T-cell (primary cell): ENCODE results near the gene ELL. TPM values are rescaled to one million over a fixed set of nuclear protein-coding genes. Genes with fewer than 3 reads are reported as not detected.

Experiments used
- ATAC-seq, 4 experiments: fragments of 200-7000 bp in 3 of 4; fragments of 150-1000 bp in 1 of 4; cut with Tn5 transposase; replicated peaks in 1 of 4; 1 replicate in 3 of 4; 2 replicates in 1 of 4; pipeline ENCODE4 v1.10.0; 2021; ENCODE audit warnings: moderate library complexity in 3 of 4, mild to moderate bottlenecking in 2 of 4, moderate number of reproducible peaks in 1 of 4
- CTCF ChIA-PET, 2 donors: fragments of 300-600 bp; sonication (Branson Sonifier 250); formaldehyde crosslinking; loops; one replicate each; lab custom pipeline; 2022; ENCODE audit warnings: antibody characterized with exemption in 2 of 2; lab: Charles Lee
- POLR2A ChIA-PET, 2 donors: fragments of 300-600 bp; sonication (Branson Sonifier 250); formaldehyde crosslinking; loops; one replicate each; lab custom pipeline; 2022; ENCODE audit warnings: antibody characterized with exemption in 2 of 2; lab: Charles Lee
- DNase-seq, 35 experiments: peaks; one replicate each; pipeline versions ENCODE4 v3.0.0 to v3.0.0-alpha.2; 2013 to 2023
- H3K27ac ChIP-seq: one replicate; pipeline ENCODE4 v1.5.1; 2013; ENCODE audit warnings: low read length
- H3K27me3 ChIP-seq, 2 experiments: replicated peaks in 1 of 2; 1 replicate in 1 of 2; 2 replicates in 1 of 2; pipeline versions ENCODE4 v1.6.1 to v1.7.0; 2013; ENCODE audit warnings: low read length in 1 of 2, mixed read lengths in 1 of 2; ENCODE audit not compliant: control insufficient read depth in 2 of 2, insufficient read depth in 2 of 2; ENCODE audit errors: extremely low read depth in 1 of 2
- H3K36me3 ChIP-seq, 2 donors: 1 replicate in 1 of 2; 2 replicates in 1 of 2; pipeline versions ENCODE4 v1.6.1 to v1.7.0; 2013; ENCODE audit warnings: low read length in 1 of 2; ENCODE audit not compliant: control insufficient read depth in 2 of 2, insufficient read depth in 1 of 2; ENCODE audit errors: extremely low read depth in 1 of 2
- H3K4me1 ChIP-seq, 2 experiments: 1 replicate in 1 of 2; 2 replicates in 1 of 2; pipeline versions ENCODE4 v1.6.1 to v1.7.0; 2013; ENCODE audit warnings: low read length in 2 of 2, mixed read lengths in 1 of 2; ENCODE audit not compliant: insufficient read depth in 2 of 2, control insufficient read depth in 1 of 2; ENCODE audit errors: extremely low read depth in 1 of 2
- H3K4me3 ChIP-seq, 2 donors: 1 replicate in 1 of 2; 2 replicates in 1 of 2; pipeline versions ENCODE4 v1.5.1 to v1.7.0; 2013; ENCODE audit warnings: mild to moderate bottlenecking in 2 of 2, low read length in 1 of 2, moderate library complexity in 1 of 2; ENCODE audit not compliant: control insufficient read depth in 1 of 2; ENCODE audit errors: extremely low read depth in 1 of 2
- H3K9me3 ChIP-seq: 2 replicates; pipeline ENCODE4 v1.7.0; 2013
- H3K27ac Mint-ChIP-seq, 2 donors: one replicate each; pipeline ENCODE4 v1.8.0; 2020 to 2021; ENCODE audit warnings: mild to moderate bottlenecking in 2 of 2, mixed read lengths in 2 of 2
- H3K27me3 Mint-ChIP-seq, 2 donors: one replicate each; pipeline ENCODE4 v1.8.0; 2021 to 2022; ENCODE audit warnings: mixed read lengths in 2 of 2
- H3K36me3 Mint-ChIP-seq: one replicate; pipeline ENCODE4 v1.8.0; 2021; ENCODE audit warnings: mixed read lengths
- H3K4me1 Mint-ChIP-seq, 3 donors: one replicate each; pipeline ENCODE4 v1.8.0; 2020 to 2022; ENCODE audit warnings: mixed read lengths in 3 of 3, mild to moderate bottlenecking in 1 of 3
- H3K4me3 Mint-ChIP-seq, 3 donors: one replicate each; pipeline ENCODE4 v1.8.0; 2020 to 2022; ENCODE audit warnings: mild to moderate bottlenecking in 3 of 3, mixed read lengths in 3 of 3, moderate library complexity in 3 of 3
- H3K9me3 Mint-ChIP-seq, 3 donors: one replicate each; pipeline ENCODE4 v1.8.0; 2020 to 2022; ENCODE audit warnings: mixed read lengths in 3 of 3
- WGBS: methylation state at CpG from one replicate; pipeline ENCODE4 v1.1.5; 2013; ENCODE audit warnings: missing lambda C conversion rate; ENCODE audit not compliant: insufficient coverage; 5-methylcytosine and 5-hydroxymethylcytosine counted together
- total RNA-seq, 35 experiments: library from RNA in 6 of 35; stranded (reverse) in 6 of 35; fragments of 120-200 nt in 1 of 35; gene quantifications; one replicate each; pipeline versions ENCODE4 v1.2.1 to v1.2.4 and lab custom pipeline; 2013 to 2026

The ELL gene
- total RNA-seq, 5 donors from 2014 or later (not counting 1 experiment from before 2014, with no cell fraction given), result 27.2 to 46.4 (median 33.4) TPM

GRCh38 chr19:18502246-18502637 lies 19.6 kb downstream of the ELL start:
- WGBS, result 67% methylated on average over 4 of the region's 7 CpGs
- H3K27me3 ChIP-seq, result no peaks in the 10 kb centered on the region
- Mint-ChIP-seq H3K27ac (peak overlapping the region; percentile 85 to 88), H3K36me3 (no peaks in the 10 kb centered on the region), H3K4me3 (peak overlapping the region in 1 of 3 donors; percentile 34), H3K27me3 (no peaks in the 10 kb centered on the region), H3K4me1 (peaks cover 77 to 96% (median 96%) of the 10 kb centered on the region in 3 donors), H3K9me3 (no peaks in the 10 kb centered on the region)
- no peak for DNase-seq
- H3K27ac ChIP-seq, result peak overlapping the region; percentile 63
- H3K4me3 ChIP-seq, result no peak overlapping the region
- CTCF ChIA-PET, result interaction anchor here in 1 of 2 donors (0.6 kb wide), 1 partner anchor 20 kb away, joined by 3 read pairs; no protein-coding TSS in a partner anchor
- H3K36me3 ChIP-seq, result no peaks in the 10 kb centered on the region
- H3K9me3 ChIP-seq, result no peaks in the 10 kb centered on the region
- POLR2A ChIA-PET, result no interaction called here
- H3K4me1 ChIP-seq, result peaks cover 11 to 99% of the 10 kb centered on the region in 2 experiments
- ATAC-seq, result no peak

DNA sequence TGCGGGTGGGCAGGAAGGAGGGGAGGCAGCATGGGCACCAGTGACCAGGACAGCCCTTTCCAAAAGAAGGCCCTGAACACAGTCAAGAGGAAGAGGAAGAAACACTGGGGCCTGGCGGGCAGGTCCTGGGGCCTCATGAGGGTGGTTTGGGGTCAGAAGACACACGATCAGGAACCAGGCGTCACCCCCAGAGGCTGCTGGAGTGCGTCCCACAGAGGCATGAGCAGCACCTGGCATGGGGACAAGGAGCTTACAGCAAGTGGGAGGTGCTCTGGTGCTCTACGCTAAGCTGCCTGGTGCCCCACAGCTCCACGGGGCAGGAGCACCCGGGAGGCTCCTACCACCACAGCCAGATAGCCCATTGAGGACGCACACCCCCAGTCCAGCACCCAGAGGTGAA lies 20.0 kb downstream of the ELL start:
- Histone ChIP-seq H3K4me1 (peaks cover 8 to 99% of the 10 kb centered on the region in 2 experiments), H3K27me3 (no peaks in the 10 kb centered on the region), H3K36me3 (no peaks in the 10 kb centered on the region), H3K9me3 (no peaks in the 10 kb centered on the region), H3K27ac (peak overlapping the region; percentile 63), H3K4me3 (no peak overlapping the region)
- Mint-ChIP-seq H3K4me1 (peaks cover 77 to 96% (median 96%) of the 10 kb centered on the region in 3 donors), H3K4me3 (no peak overlapping the region), H3K9me3 (no peaks in the 10 kb centered on the region), H3K27ac (peak overlapping the region; percentile 58 to 85), H3K27me3 (no peaks in the 10 kb centered on the region), H3K36me3 (no peaks in the 10 kb centered on the region)
- WGBS, result 78% methylated on average over 8 of the region's 9 CpGs
- CTCF ChIA-PET, result interaction anchor here in 1 of 2 donors (0.6 kb wide), 1 partner anchor 20 kb away, joined by 3 read pairs; no protein-coding TSS in a partner anchor
- POLR2A ChIA-PET, result no interaction called here
- DNase-seq (no peak), ATAC-seq (no peak)

DNA sequence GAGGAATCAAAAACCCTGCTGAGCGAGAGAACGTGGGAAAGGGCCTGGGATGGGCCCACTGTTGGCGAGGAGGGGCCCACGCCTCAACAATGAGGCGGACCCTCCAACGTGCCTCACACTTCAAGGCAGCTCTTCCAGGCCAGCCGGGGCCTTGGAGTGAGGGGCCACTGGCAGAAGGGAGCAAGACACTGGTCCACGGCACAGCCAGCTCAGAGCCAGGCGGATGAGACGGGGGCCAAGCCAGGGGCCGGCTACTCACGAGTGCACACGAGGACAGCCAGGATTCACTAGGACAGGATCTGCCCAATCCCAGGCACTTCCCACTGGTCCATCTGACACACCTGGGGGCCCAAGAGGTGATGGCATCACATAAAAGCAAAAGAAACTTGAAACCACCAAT lies 20.5 kb downstream of the ELL start:
- Mint-ChIP-seq H3K9me3 (no peaks in the 10 kb centered on the region), H3K27ac (peak overlapping the region; percentile 58 to 85), H3K36me3 (no peaks in the 10 kb centered on the region), H3K4me3 (no peak overlapping the region), H3K4me1 (peaks cover 77 to 96% (median 96%) of the 10 kb centered on the region in 3 donors), H3K27me3 (no peaks in the 10 kb centered on the region)
- no peaks in the 10 kb centered on the region for H3K36me3 ChIP-seq
- no peaks in the 10 kb centered on the region for H3K9me3 ChIP-seq
- no peak overlapping the region for H3K4me3 ChIP-seq
- POLR2A ChIA-PET, result no interaction called here
- 95% methylated on average over 11 of the region's 13 CpGs for WGBS
- CTCF ChIA-PET, result no interaction called here
- no peak for DNase-seq
- no peaks in the 10 kb centered on the region for H3K27me3 ChIP-seq
- peaks cover 9 to 99% of the 10 kb centered on the region in 2 experiments for H3K4me1 ChIP-seq
- H3K27ac ChIP-seq, result peak overlapping the region; percentile 63
- no peak for ATAC-seq

DNA sequence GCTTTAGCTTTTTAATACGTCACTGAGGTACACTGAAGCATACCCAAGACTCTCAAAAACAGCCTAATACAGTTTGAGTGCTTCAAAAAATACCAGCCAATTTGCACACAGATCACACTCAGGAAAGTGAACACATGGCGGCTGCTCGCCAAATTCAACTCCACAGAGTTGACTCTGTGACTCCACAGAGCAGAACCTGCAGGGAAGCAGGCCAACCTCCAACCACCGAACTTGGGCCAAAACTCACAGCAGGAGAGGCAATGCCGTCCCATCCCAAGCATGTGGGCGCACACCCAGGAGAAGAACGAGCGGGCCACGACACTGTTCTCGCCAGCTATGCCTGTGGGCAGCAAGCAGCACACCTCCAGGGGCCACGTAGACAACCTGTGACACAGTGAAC lies 21.1 kb downstream of the ELL start:
- 75% methylated on average over 11 of the region's 11 CpGs for WGBS
- H3K27me3 Mint-ChIP-seq, result no peaks in the 10 kb centered on the region
- H3K4me1 Mint-ChIP-seq, result peaks cover 81 to 96% (median 96%) of the 10 kb centered on the region in 3 donors
- Histone ChIP-seq H3K27ac (peak overlapping the region; percentile 63), H3K36me3 (no peaks in the 10 kb centered on the region), H3K4me1 (peaks cover 12 to 99% of the 10 kb centered on the region in 2 experiments), H3K9me3 (no peaks in the 10 kb centered on the region), H3K27me3 (no peaks in the 10 kb centered on the region), H3K4me3 (no peak overlapping the region)
- no peaks in the 10 kb centered on the region for H3K9me3 Mint-ChIP-seq
- CTCF ChIA-PET, result interaction anchor here (0.6 to 0.8 kb wide), 2 partner anchors 24 to 646 kb away, joined by 4 to 10 read pairs; no protein-coding TSS in a partner anchor
- H3K4me3 Mint-ChIP-seq, result no peak overlapping the region
- POLR2A ChIA-PET, result no interaction called here
- ATAC-seq (no peak), DNase-seq (no peak)
- peak overlapping the region; percentile 45 to 85 for H3K27ac Mint-ChIP-seq
- H3K36me3 Mint-ChIP-seq, result no peaks in the 10 kb centered on the region

DNA sequence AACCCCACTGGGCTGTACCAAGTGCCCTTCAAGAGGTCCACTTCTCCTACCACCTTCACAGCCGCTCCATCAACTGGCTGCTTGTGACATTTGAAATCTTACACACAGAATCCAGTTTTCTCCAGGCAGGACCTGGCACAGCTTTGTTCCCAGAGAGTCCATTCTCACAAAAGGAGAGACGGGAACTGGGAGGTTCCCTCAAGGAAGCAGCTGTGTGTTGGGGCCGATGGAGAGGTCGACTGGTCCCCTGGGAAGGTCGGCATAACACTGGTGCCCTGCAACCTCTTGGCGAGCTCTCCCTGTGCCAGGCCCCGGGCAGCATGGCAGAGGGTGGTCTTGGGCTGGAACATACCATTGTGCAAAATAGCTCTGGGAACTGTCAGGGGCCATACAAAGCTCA lies 21.5 kb downstream of the ELL start:
- no peaks in the 10 kb centered on the region for H3K9me3 Mint-ChIP-seq
- CTCF ChIA-PET, result interaction anchor here (0.6 to 0.8 kb wide), 3 partner anchors 19 to 646 kb away, joined by 4 to 10 read pairs (median 7); no protein-coding TSS in a partner anchor
- Histone ChIP-seq H3K4me3 (no peak overlapping the region), H3K36me3 (no peaks in the 10 kb centered on the region), H3K27ac (peak overlapping the region; percentile 63), H3K9me3 (no peaks in the 10 kb centered on the region), H3K27me3 (no peaks in the 10 kb centered on the region), H3K4me1 (peaks cover 12 to 99% of the 10 kb centered on the region in 2 experiments)
- H3K27me3 Mint-ChIP-seq, result no peaks in the 10 kb centered on the region
- no peaks in the 10 kb centered on the region for H3K36me3 Mint-ChIP-seq
- no peak for ATAC-seq
- WGBS, result 84% methylated on average over 6 of the region's 7 CpGs
- no peak overlapping the region for H3K4me3 Mint-ChIP-seq
- peak overlapping the region; percentile 45 to 85 for H3K27ac Mint-ChIP-seq
- peaks cover 82 to 96% (median 95%) of the 10 kb centered on the region in 3 donors for H3K4me1 Mint-ChIP-seq
- POLR2A ChIA-PET, result no interaction called here
- DNase-seq, result no peak

DNA sequence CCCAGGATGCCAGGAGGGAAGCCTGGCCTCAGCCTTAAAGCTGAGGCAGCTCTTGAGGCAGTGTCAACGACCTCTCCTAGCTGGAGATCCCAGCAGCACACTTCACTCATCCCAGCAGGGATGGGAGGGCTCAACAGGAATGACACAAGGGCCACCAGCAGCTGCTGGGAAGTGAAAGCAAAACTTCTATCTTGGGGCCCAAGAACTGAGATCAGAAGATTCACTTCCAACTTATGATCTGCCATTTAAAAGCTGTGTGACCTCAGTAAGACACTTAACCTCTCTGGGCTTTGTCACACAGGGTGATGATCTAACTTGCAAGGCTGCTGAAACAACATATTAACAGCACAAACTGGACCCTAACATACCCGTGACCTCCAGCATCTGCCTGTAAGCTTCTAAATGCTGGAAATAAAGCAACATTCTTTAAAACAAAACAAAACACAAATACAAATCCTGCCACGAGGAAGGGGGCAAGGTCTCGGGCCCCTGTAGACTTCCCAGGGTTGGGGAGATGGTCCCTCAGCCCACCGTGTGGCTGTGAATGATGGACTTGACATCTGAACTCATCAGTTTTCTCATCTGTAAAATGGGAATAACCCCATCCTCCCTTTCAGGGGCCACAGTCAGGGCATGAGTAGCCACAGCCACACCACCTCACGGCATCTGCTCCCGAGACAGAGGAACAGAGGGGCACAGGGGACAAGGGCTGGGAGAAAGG lies 22.7 kb downstream of the ELL start:
- H3K4me3 ChIP-seq, result no peak overlapping the region
- peak in 1 of 35 experiments; percentile 25 for DNase-seq

More for the DNA sequence above, 22.7 kb downstream of the ELL start:
- ChIA-PET CTCF (interaction anchor here (0.7 to 1.0 kb wide), 3 partner anchors 20 to 45 kb away, joined by 3 to 7 read pairs (median 4); no protein-coding TSS in a partner anchor), POLR2A (no interaction called here)
- H3K36me3 ChIP-seq, result no peaks in the 10 kb centered on the region
- ATAC-seq, result no peak
- peak overlapping the region; percentile 57 for H3K27ac ChIP-seq
- H3K9me3 ChIP-seq, result no peaks in the 10 kb centered on the region
- Mint-ChIP-seq H3K36me3 (no peaks in the 10 kb centered on the region), H3K4me3 (peak overlapping the region in 1 of 3 donors; percentile 24), H3K9me3 (no peaks in the 10 kb centered on the region), H3K4me1 (peaks cover 82 to 96% (median 95%) of the 10 kb centered on the region in 3 donors), H3K27ac (peak overlapping the region; percentile 71 to 73), H3K27me3 (no peaks in the 10 kb centered on the region)
- no peaks in the 10 kb centered on the region for H3K27me3 ChIP-seq
- WGBS, result 80% methylated on average over 3 of the region's 7 CpGs
- peaks cover 15 to 99% of the 10 kb centered on the region in 2 experiments for H3K4me1 ChIP-seq
